Activated CD8-positive, alpha-beta T cell treated with anti-CD3 and anti-CD28 coated beads for 36 hours (primary cell): ENCODE measurements around the gene CFAP69. TPM values are rescaled to one million over a fixed set of nuclear protein-coding genes. Genes with fewer than 3 reads are reported as not detected.
A peak's percentile ranks its signal among the peaks of the same experiment; 100 is the strongest.

Source experiments
- ATAC-seq: fragments of 200-7000 bp; cut with Tn5 transposase; one replicate; pipeline ENCODE4 v1.10.0; 2021; ENCODE audit warnings: mild to moderate bottlenecking, moderate library complexity
- CTCF ChIA-PET: fragments of 350-600 bp; sonication (Branson Sonifier 250); formaldehyde crosslinking; loops from one replicate; lab custom pipeline; 2021; ENCODE audit warnings: antibody characterized with exemption; lab: Charles Lee
- POLR2A ChIA-PET: fragments of 350-600 bp; sonication (Branson Sonifier 250); formaldehyde crosslinking; loops from one replicate; lab custom pipeline; 2021; ENCODE audit warnings: antibody characterized with exemption; lab: Charles Lee
- DNase-seq: peaks from one replicate; pipeline ENCODE4 v3.0.0-alpha.2; 2020
- H3K27ac Mint-ChIP-seq: one replicate; pipeline ENCODE4 v1.8.0; 2021; ENCODE audit warnings: mild to moderate bottlenecking, mixed read lengths
- H3K27me3 Mint-ChIP-seq: one replicate; pipeline ENCODE4 v1.8.0; 2021; ENCODE audit warnings: mixed read lengths
- H3K36me3 Mint-ChIP-seq: one replicate; pipeline ENCODE4 v1.8.0; 2021; ENCODE audit warnings: low read depth, mixed read lengths
- H3K4me1 Mint-ChIP-seq: one replicate; pipeline ENCODE4 v1.8.0; 2021; ENCODE audit warnings: low read depth, mixed read lengths
- H3K4me3 Mint-ChIP-seq: one replicate; pipeline ENCODE4 v1.8.0; 2021; ENCODE audit warnings: mild to moderate bottlenecking, moderate library complexity, mixed read lengths
- H3K9me3 Mint-ChIP-seq: one replicate; pipeline ENCODE4 v1.8.0; 2021; ENCODE audit warnings: mixed read lengths
- intact Hi-C: fragments of 100-400 bp; cut with micrococcal nuclease; formaldehyde crosslinking; loops from one replicate; pipeline ENCODE4 v1.10.0; 2022
- total RNA-seq, 2 experiments: library from RNA; stranded (reverse); gene quantifications; one replicate each; pipeline ENCODE4 v1.2.3, GENCODE V29; 2021
- TF ChIP-seq, protein P1 (sequence below): fragments of 200-600 bp; IDR thresholded peaks from one replicate; pipeline ENCODE4 v1.8.0; 2022; ENCODE audit warnings: antibody characterized with exemption, mild to moderate bottlenecking

Gene CFAP69
- total RNA-seq, 2 experiments from 2014 or later = 0.07 to 0.69 TPM

DNA sequence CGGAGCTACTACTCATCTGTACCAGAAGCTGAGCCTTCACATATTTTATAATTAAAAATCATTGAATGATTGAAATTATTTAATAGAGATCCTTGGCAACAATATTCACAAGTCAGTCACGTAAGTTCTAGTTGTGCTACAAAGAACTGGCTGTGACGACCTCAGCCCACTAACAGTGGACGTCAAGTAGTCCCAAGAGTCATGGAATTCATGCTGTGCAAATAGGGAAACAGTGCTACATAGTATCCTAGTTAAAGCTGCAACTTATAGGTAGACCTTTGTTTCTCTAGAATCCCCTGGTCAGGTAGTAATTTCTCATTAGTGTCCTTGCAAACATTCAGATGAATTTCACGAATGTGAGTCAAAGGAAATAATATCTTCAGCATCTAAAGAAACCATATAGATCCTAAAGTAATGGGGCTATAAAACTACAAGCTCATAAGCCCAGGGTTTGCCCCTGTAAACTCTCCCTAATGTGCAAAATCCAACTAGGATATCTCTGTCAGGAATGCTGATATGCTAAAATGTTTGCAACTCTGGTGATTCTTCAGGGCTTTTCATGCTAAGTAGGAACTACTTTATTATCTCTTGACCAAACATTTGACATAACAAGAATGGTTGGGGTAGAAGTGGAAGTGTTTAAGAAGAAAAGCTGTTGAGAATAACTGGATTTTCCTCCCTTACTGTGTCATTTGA, 31.2 kb downstream of the CFAP69 start:
- Mint-ChIP-seq H3K4me1 (no peaks in the 10 kb centered on the region), H3K4me3 (no peak overlapping the region), H3K9me3 (no peaks in the 10 kb centered on the region), H3K27ac (no peak overlapping the region), H3K36me3 (no peaks in the 10 kb centered on the region), H3K27me3 (no peaks in the 10 kb centered on the region)
- POLR2A ChIA-PET = no interaction called here
- CTCF ChIA-PET = no interaction called here
- ATAC-seq = no peak
- intact Hi-C loops = no loop called here
- no peak for DNase-seq
- TF ChIP-seq, protein P1, sequence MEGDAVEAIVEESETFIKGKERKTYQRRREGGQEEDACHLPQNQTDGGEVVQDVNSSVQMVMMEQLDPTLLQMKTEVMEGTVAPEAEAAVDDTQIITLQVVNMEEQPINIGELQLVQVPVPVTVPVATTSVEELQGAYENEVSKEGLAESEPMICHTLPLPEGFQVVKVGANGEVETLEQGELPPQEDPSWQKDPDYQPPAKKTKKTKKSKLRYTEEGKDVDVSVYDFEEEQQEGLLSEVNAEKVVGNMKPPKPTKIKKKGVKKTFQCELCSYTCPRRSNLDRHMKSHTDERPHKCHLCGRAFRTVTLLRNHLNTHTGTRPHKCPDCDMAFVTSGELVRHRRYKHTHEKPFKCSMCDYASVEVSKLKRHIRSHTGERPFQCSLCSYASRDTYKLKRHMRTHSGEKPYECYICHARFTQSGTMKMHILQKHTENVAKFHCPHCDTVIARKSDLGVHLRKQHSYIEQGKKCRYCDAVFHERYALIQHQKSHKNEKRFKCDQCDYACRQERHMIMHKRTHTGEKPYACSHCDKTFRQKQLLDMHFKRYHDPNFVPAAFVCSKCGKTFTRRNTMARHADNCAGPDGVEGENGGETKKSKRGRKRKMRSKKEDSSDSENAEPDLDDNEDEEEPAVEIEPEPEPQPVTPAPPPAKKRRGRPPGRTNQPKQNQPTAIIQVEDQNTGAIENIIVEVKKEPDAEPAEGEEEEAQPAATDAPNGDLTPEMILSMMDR = no peak

DNA sequence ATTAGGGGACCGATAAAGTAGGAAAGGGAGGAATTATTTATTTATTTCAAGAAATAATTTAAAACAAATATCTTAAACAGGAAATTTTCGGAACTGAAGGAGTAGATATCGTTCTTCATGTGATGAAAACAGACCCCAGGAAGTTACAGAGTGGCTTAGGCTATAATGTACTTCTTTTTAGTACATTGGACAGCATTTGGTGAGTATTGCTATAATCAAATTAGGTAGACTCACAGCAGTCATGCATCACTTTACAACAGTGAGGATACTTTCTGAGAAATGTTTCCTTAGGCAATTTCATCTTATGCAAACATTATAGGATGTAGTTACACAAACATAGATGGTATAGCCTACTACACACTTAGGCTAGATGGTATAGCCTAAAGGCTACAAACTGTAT, 43.2 kb downstream of the CFAP69 start:
- Mint-ChIP-seq H3K36me3 (no peaks in the 10 kb centered on the region), H3K27ac (no peak overlapping the region), H3K4me3 (no peak overlapping the region), H3K4me1 (peaks cover 2% of the 10 kb centered on the region), H3K27me3 (peaks cover 1% of the 10 kb centered on the region), H3K9me3 (peaks cover 6% of the 10 kb centered on the region)
- DNase-seq (no peak), ATAC-seq (no peak)
- TF ChIP-seq, protein P1 = no peak
- CTCF ChIA-PET = interaction anchor here (1.8 kb wide), 1 partner anchor 140 kb away, joined by 5 read pairs; no protein-coding TSS in a partner anchor
- POLR2A ChIA-PET = no interaction called here
- intact Hi-C loops = no loop called here

DNA sequence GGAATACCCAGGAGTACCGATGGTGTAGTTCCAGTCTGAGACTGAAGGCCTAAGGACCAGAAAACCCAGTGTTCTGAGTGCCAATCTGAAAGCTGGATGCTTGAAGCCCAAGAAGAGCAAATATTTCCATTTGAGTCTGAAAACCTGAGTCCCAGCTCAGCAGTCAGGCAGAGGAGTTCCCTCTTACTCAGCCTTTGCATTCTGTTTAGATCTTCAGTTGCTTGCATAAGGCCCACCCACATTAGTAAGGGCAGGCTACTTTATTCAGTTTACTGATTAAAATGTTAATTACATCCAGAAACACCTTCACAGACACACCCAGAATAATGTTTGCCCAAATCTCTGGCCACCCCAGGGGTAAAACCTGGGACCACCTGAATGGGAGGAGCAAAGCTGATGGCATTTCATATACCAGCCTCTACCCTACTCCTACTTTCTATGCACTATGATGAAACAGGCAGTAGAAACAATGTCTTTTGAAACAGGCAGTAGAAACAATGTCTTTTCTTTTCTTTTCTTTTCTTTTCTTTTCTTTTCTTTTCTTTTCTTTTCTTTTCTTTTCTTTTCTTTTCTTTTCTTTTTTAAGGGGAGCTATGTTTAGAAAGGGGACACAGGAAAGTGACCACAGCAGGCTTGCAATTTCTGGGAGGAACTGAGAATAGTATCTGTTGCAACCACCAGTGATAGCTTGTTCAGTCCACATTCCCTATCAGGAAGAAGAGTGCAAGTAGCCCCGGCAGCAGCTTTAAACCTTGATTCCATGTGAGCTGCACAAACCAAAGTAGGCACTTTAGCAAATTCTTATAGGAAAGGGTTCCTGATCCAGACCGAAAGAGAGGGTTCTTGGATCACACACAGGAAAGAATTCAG, 45.5 kb downstream of the CFAP69 start:
- ATAC-seq (no peak), DNase-seq (no peak)
- ChIA-PET CTCF (interaction anchor here (0.8 to 1.8 kb wide), 2 partner anchors 79 to 137 kb away, joined by 3 to 5 read pairs; partner anchors contain the start of gene STEAP2), POLR2A (no interaction called here)
- Mint-ChIP-seq H3K4me1 (peaks cover 1% of the 10 kb centered on the region), H3K27ac (no peak overlapping the region), H3K27me3 (peaks cover 4% of the 10 kb centered on the region), H3K4me3 (no peak overlapping the region), H3K9me3 (peaks cover 10% of the 10 kb centered on the region), H3K36me3 (no peaks in the 10 kb centered on the region)
- intact Hi-C loops = no loop called here
- TF ChIP-seq, protein P1 = no peak

DNA sequence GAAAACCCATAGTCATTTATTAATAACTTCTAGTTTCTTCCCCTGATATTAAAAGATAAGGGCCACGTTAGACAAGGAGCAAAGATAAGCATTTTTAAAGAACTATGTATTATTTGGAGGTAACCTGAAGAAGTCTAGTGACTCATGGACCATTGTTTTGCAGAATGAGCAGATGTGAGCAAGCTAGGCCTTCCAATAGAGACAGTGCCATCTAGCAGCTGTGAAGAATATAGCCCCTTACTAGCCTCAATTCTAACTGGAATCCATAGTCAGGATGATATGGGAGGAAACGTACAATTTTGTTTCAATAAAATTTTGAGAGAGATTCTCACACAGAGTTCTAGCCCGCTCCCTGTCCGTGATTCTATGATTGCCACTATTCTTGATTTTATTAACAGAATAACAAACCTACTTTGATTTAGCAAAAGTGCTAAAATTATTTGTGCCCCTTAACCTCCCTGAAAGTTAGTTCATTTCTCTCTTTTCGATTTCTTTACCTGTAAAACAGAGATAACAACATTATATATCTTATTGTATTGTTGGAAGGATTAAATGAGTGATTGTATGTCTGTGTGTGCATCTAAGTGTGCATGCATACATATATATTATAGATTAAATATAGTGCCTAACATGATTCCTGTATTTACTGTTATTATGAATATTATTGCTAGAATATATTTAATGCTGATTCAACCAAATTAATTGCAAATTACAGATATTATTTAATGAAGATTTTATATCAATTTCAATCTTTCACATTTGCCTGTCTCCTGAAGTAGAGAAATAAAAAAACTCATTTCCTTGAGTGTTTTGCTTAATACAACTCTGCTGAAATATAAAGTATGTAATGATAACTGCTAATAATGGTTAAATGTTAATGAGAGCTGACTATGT, 53.4 kb downstream of the CFAP69 start:
- DNase-seq (no peak), ATAC-seq (peak; percentile 74)
- intact Hi-C loops = no loop called here
- Mint-ChIP-seq H3K9me3 (peaks cover 2% of the 10 kb centered on the region), H3K36me3 (no peaks in the 10 kb centered on the region), H3K4me1 (no peaks in the 10 kb centered on the region), H3K4me3 (no peak overlapping the region), H3K27ac (no peak overlapping the region), H3K27me3 (peaks cover 11% of the 10 kb centered on the region)
- ChIA-PET POLR2A (no interaction called here), CTCF (interaction anchor here (1.0 to 1.2 kb wide), 2 partner anchors 10 to 14 kb away, joined by 4 to 6 read pairs; no protein-coding TSS in a partner anchor)
- TF ChIP-seq, protein P1 = no peak
